Activated CD8-positive, alpha-beta memory T cell treated with anti-CD3 and anti-CD28 coated beads, Interleukin-2, amount 50 U/mL, for 24 hours (primary cell): ENCODE measurements around the gene ZNF335.
"Not testable (repeated sequence)": the region's sequence is repeated elsewhere in the genome, so short reads cannot be mapped to it uniquely, and the experiment has no call there.

Source experiments
- DNase-seq: peaks from one replicate; pipeline ENCODE4 v3.0.0-alpha.2; 2020; ENCODE audit errors: extremely low read depth

Gene ZNF335

GRCh38 chr20:46004187-46004586 lies 32.2 kb upstream of the ZNF335 start:
- no peak for DNase-seq

GRCh38 chr20:46002008-46002407 lies 30.0 kb upstream of the ZNF335 start:
- no peak for DNase-seq

- no peak for DNase-seq
Measured at GRCh38 chr20:46001498-46001897, 29.5 kb upstream of the ZNF335 start.

GRCh38 chr20:46000262-46000996 lies 28.4 kb upstream of the ZNF335 start:
- DNase-seq, result no peak

GRCh38 chr20:45999557-46000261 lies 27.7 kb upstream of the ZNF335 start:
- DNase-seq, result no peak

GRCh38 chr20:45998761-45999160 lies 26.8 kb upstream of the ZNF335 start:
- DNase-seq, result no peak

GRCh38 chr20:45998337-45998736 lies 26.3 kb upstream of the ZNF335 start:
- no peak for DNase-seq

GRCh38 chr20:45997187-45997586 lies 25.2 kb upstream of the ZNF335 start:
- DNase-seq, result no peak

GRCh38 chr20:45995495-45996097 lies 23.6 kb upstream of the ZNF335 start:
- not testable (repeated sequence) for DNase-seq

- DNase-seq, result no peak
Measured at GRCh38 chr20:45994761-45995493, 22.9 kb upstream of the ZNF335 start.

GRCh38 chr20:45993197-45993951 lies 21.4 kb upstream of the ZNF335 start:
- DNase-seq, result no peak

GRCh38 chr20:45991616-45992015 lies 19.6 kb upstream of the ZNF335 start:
- DNase-seq, result no peak

- DNase-seq, result not testable (repeated sequence)
Measured at GRCh38 chr20:45988830-45989229, 16.8 kb upstream of the ZNF335 start.

GRCh38 chr20:45987108-45987780 lies 15.2 kb upstream of the ZNF335 start:
- DNase-seq, result peak; percentile 47

GRCh38 chr20:45985573-45985972 lies 13.6 kb upstream of the ZNF335 start:
- no peak for DNase-seq

- DNase-seq, result no peak
Measured at GRCh38 chr20:45983279-45983743, 11.3 kb upstream of the ZNF335 start.

GRCh38 chr20:45981261-45981660 lies 9.3 kb upstream of the ZNF335 start:
- DNase-seq, result no peak

GRCh38 chr20:45976086-45976485 lies 4.1 kb upstream of the ZNF335 start:
- DNase-seq, result no peak

- no peak for DNase-seq
Measured at GRCh38 chr20:45975686-45976085, 3.7 kb upstream of the ZNF335 start.

GRCh38 chr20:45974896-45975565 lies 3.0 kb upstream of the ZNF335 start:
- no peak for DNase-seq
